ENCODE measurements around the gene REPS2.

DNA sequence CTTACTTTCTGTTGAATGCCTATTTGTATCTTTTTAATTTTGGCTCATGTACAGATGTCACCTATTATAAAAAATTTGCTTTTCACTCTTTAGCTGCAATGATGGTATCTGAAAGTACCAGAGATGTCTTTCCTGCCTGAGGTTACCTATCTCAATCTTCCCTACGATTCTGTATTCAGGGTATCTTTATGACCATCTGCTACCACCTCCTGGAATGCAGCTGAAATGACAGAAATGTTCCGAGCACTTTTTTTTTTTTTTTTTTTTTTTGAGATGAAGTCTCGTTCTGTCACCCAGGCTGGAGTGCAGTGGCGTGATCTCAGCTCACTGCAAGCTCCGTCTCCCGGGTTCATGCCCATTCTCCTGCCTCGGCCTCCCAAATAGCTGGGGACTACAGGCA, 136.4 kb downstream of the REPS2 start:
- TF ChIP-seq, protein P1, sequence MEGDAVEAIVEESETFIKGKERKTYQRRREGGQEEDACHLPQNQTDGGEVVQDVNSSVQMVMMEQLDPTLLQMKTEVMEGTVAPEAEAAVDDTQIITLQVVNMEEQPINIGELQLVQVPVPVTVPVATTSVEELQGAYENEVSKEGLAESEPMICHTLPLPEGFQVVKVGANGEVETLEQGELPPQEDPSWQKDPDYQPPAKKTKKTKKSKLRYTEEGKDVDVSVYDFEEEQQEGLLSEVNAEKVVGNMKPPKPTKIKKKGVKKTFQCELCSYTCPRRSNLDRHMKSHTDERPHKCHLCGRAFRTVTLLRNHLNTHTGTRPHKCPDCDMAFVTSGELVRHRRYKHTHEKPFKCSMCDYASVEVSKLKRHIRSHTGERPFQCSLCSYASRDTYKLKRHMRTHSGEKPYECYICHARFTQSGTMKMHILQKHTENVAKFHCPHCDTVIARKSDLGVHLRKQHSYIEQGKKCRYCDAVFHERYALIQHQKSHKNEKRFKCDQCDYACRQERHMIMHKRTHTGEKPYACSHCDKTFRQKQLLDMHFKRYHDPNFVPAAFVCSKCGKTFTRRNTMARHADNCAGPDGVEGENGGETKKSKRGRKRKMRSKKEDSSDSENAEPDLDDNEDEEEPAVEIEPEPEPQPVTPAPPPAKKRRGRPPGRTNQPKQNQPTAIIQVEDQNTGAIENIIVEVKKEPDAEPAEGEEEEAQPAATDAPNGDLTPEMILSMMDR (IDR thresholded peaks at IDR 0.05; ENCODE audit: insufficient read depth, low read depth, low read length), result peak; percentile 9
- TF ChIP-seq EZH2 (IDR thresholded peaks at IDR 0.05; ENCODE audit: insufficient read depth, low read length), result no peak

Measured in astrocyte (in vitro differentiated cells and primary cell).